Uterus (tissue), 2 donors: ENCODE data around the gene PTGFRN.

Source experiments
- CTCF ChIP-seq, 4 experiments: fragments of 200-600 bp in 2 of 4; fragments of 450-650 bp in 2 of 4; sonication (generic) in 2 of 4; IDR thresholded peaks; one replicate each; pipeline ENCODE4 v1.5.1; 2016 to 2019; ENCODE audit warnings: antibody characterized with exemption in 4 of 4, mild to moderate bottlenecking in 2 of 4, moderate library complexity in 1 of 4
- POLR2A ChIP-seq, 2 donors: fragments of 450-650 bp; IDR thresholded peaks; one replicate each; pipeline ENCODE4 v1.6.1; 2016; ENCODE audit warnings: antibody characterized with exemption in 2 of 2, mild to moderate bottlenecking in 1 of 2, moderate library complexity in 1 of 2

- TF ChIP-seq CTCF (IDR thresholded peaks at IDR 0.05) (no peak), POLR2A (IDR thresholded peaks at IDR 0.05) (no peak)
Observed at GRCh38 chr1:116913941-116914340, 4.2 kb downstream of the PTGFRN start.
